Liver (tissue), 9 donors: ENCODE results near the gene CDK5RAP2. TPM values are rescaled to one million over a fixed set of nuclear protein-coding genes. Genes with fewer than 3 reads are reported as not detected.

Experiments
- DNase-seq: peaks from one replicate; pipeline ENCODE4 v3.0.0-alpha.2; 2017; ENCODE audit warnings: low spot score
- H3K27ac ChIP-seq, 2 donors: one replicate each; pipeline ENCODE4 v1.7.0; 2013; ENCODE audit warnings: inconsistent platforms in 2 of 2, low read length in 2 of 2, control low read depth in 1 of 2, low read depth in 1 of 2, mild to moderate bottlenecking in 1 of 2
- H3K27me3 ChIP-seq, 4 donors: one replicate each; pipeline versions ENCODE4 v1.6.1 to v1.7.0; 2013; ENCODE audit warnings: low read length in 3 of 4, inconsistent platforms in 1 of 4, mild to moderate bottlenecking in 1 of 4, moderate library complexity in 1 of 4; ENCODE audit not compliant: control insufficient read depth in 4 of 4, insufficient read depth in 4 of 4
- H3K36me3 ChIP-seq, 4 donors: one replicate each; pipeline versions ENCODE4 v1.6.1 to v1.7.0; 2013; ENCODE audit warnings: low read length in 3 of 4, mild to moderate bottlenecking in 3 of 4, low read depth in 1 of 4, moderate library complexity in 1 of 4; ENCODE audit not compliant: control insufficient read depth in 4 of 4, insufficient read depth in 3 of 4
- H3K4me1 ChIP-seq, 4 donors: one replicate each; pipeline versions ENCODE4 v1.6.1 to v1.7.0; 2013; ENCODE audit warnings: low read length in 3 of 4, mild to moderate bottlenecking in 3 of 4, moderate library complexity in 1 of 4; ENCODE audit not compliant: control insufficient read depth in 4 of 4, insufficient read depth in 4 of 4
- H3K4me3 ChIP-seq, 3 donors: one replicate each; pipeline versions ENCODE4 v1.6.1 to v1.7.0; 2013; ENCODE audit warnings: low read length in 3 of 3, control low read depth in 1 of 3, low read depth in 1 of 3, mild to moderate bottlenecking in 1 of 3
- H3K9ac ChIP-seq, 2 donors: one replicate each; pipeline ENCODE4 v1.7.0; 2013; ENCODE audit warnings: low read length in 2 of 2, mild to moderate bottlenecking in 2 of 2, moderate library complexity in 2 of 2, control low read depth in 1 of 2, low read depth in 1 of 2
- H3K9me3 ChIP-seq, 4 donors: one replicate each; pipeline versions ENCODE4 v1.6.1 to v1.7.0; 2013; ENCODE audit warnings: low read length in 3 of 4; ENCODE audit not compliant: control insufficient read depth in 4 of 4
- ATF3 ChIP-seq: IDR thresholded peaks from 2 replicates; pipeline ENCODE4 v1.6.1; 2016; ENCODE audit warnings: antibody characterized with exemption
- CTCF ChIP-seq: fragments of 150-350 bp; IDR thresholded peaks from 2 replicates; pipeline ENCODE4 v1.5.1; 2017; ENCODE audit warnings: improper control_type of control experiment, low read depth, low read length; ENCODE audit not compliant: missing input control
- EGR1 ChIP-seq, 2 donors: IDR thresholded peaks; 2 replicates each; pipeline ENCODE4 v1.6.1; 2016 to 2018; ENCODE audit warnings: antibody characterized with exemption in 2 of 2, low read depth in 2 of 2
- FOXA1 ChIP-seq: IDR thresholded peaks from 2 replicates; pipeline ENCODE4 v1.6.1; 2016; ENCODE audit warnings: antibody characterized with exemption
- GABPA ChIP-seq, 2 donors: IDR thresholded peaks in 1 of 2; conservative IDR thresholded peaks in 1 of 2; 2 replicates each; pipeline ENCODE4 v1.6.1; 2016; ENCODE audit warnings: antibody characterized with exemption in 2 of 2, mild to moderate bottlenecking in 1 of 2, moderate library complexity in 1 of 2
- HNF4A ChIP-seq, 2 donors: conservative IDR thresholded peaks; 2 replicates each; pipeline ENCODE4 v1.6.1; 2016; ENCODE audit warnings: antibody characterized with exemption in 2 of 2, mild to moderate bottlenecking in 2 of 2
- HNF4G ChIP-seq: IDR thresholded peaks from 2 replicates; pipeline ENCODE4 v1.6.1; 2016; ENCODE audit warnings: antibody characterized with exemption
- JUND ChIP-seq, 2 donors: IDR thresholded peaks; 2 replicates each; pipeline ENCODE4 v1.6.1; 2016; ENCODE audit warnings: antibody characterized with exemption in 2 of 2
- MAX ChIP-seq: IDR thresholded peaks from 2 replicates; pipeline ENCODE4 v1.6.1; 2016; ENCODE audit warnings: antibody characterized with exemption
- RAD21 ChIP-seq, 2 donors: IDR thresholded peaks; 2 replicates each; pipeline ENCODE4 v1.6.1; 2016; ENCODE audit warnings: antibody characterized with exemption in 2 of 2, mild to moderate bottlenecking in 2 of 2
- REST ChIP-seq: IDR thresholded peaks from 2 replicates; pipeline ENCODE4 v1.6.1; 2016; ENCODE audit warnings: antibody characterized with exemption, mild to moderate bottlenecking
- RXRA ChIP-seq, 2 donors: IDR thresholded peaks; 2 replicates each; pipeline ENCODE4 v1.6.1; 2017 to 2018; ENCODE audit warnings: antibody characterized with exemption in 2 of 2, mild to moderate bottlenecking in 1 of 2
- SP1 ChIP-seq: IDR thresholded peaks from 2 replicates; pipeline ENCODE4 v1.6.1; 2018; ENCODE audit warnings: antibody characterized with exemption, mild to moderate bottlenecking
- TAF1 ChIP-seq: conservative IDR thresholded peaks from 2 replicates; pipeline ENCODE4 v1.6.1; 2016; ENCODE audit warnings: antibody characterized with exemption, mild to moderate bottlenecking
- YY1 ChIP-seq: IDR thresholded peaks from 2 replicates; pipeline ENCODE4 v1.6.1; 2016; ENCODE audit warnings: antibody characterized with exemption, mild to moderate bottlenecking
- ZBTB33 ChIP-seq: IDR thresholded peaks from 2 replicates; pipeline ENCODE4 v1.6.1; 2016; ENCODE audit warnings: antibody characterized with exemption
- WGBS: extraction: QIAGEN DNeasy Blood & Tissue Kit; methylation state at CpG from one replicate; pipeline ENCODE4 v1.1.7; 2013; 5-methylcytosine and 5-hydroxymethylcytosine counted together
- polyA plus RNA-seq, 2 donors: library from polyadenylated mRNA; stranded (reverse) in 1 of 2; unstranded in 1 of 2; fragments of 200-250 nt in 1 of 2; fragments of >200 nt in 1 of 2; fragmentation: Nextera tagmentation in 1 of 2; extraction: Ambion mirVana in 1 of 2; gene quantifications; one replicate each; pipeline versions ENCODE4 v1.2.1 to v1.2.3, GENCODE V29; 2013 to 2015
- total RNA-seq, 2 donors: library from RNA; depleted of rRNA; stranded (reverse); fragments of >200 nt; gene quantifications; one replicate each; pipeline ENCODE4 v1.2.3, GENCODE V29; 2014
- donor health status: healthy.
- donor health status: healthy.
- donor health status: healthy.
- donor health status: healthy.
- donor health status: healthy.

Gene CDK5RAP2
- total and polyA plus RNA-seq, 4 donors, result 11.7 to 38.9 (median 21.7) TPM

GRCh38 chr9:120556775-120557174 is 23.2 kb downstream of the CDK5RAP2 start:
- Histone ChIP-seq H3K9ac (no peak overlapping the region), H3K36me3 (peaks cover 0 to 2% (median 1%) of the 10 kb centered on the region in 4 donors), H3K27me3 (no peaks in the 10 kb centered on the region), H3K9me3 (no peaks in the 10 kb centered on the region), H3K4me1 (peaks cover 2 to 19% (median 4%) of the 10 kb centered on the region in 4 donors), H3K27ac (no peak overlapping the region), H3K4me3 (no peak overlapping the region)
- TF ChIP-seq REST (no peak), HNF4G (no peak), FOXA1 (no peak), TAF1 (no peak), EGR1 (IDR thresholded peaks at IDR 0.05; ENCODE audit: low read depth in 2 of 2) (no peak), RAD21 (IDR thresholded peaks at IDR 0.05) (no peak), CTCF (no peak), YY1 (no peak), ATF3 (no peak), SP1 (no peak), JUND (IDR thresholded peaks at IDR 0.05) (no peak), RXRA (IDR thresholded peaks at IDR 0.05) (no peak), MAX (no peak), GABPA (IDR thresholded peaks at IDR 0.05 in 1 of 2, conservative IDR thresholded peaks at IDR 0.05 in 1 of 2) (no peak), HNF4A (conservative IDR thresholded peaks at IDR 0.05) (no peak), ZBTB33 (no peak)
- WGBS, result 87% methylated on average over 3 of the region's 3 CpGs
- DNase-seq, result no peak

- Histone ChIP-seq H3K36me3 (peaks cover 0 to 2% (median 1%) of the 10 kb centered on the region in 4 donors), H3K9ac (no peak overlapping the region), H3K9me3 (no peaks in the 10 kb centered on the region), H3K4me3 (no peak overlapping the region), H3K27me3 (no peaks in the 10 kb centered on the region), H3K27ac (no peak overlapping the region), H3K4me1 (peaks cover 2 to 19% (median 8%) of the 10 kb centered on the region in 4 donors)
- DNase-seq, result no peak
- WGBS, result 86% methylated on average over 4 of the region's 4 CpGs
- no peak for TF ChIP-seq ZBTB33
- no peak for TF ChIP-seq EGR1 (IDR thresholded peaks at IDR 0.05; ENCODE audit: low read depth in 2 of 2)
- no peak for TF ChIP-seq YY1
- no peak for TF ChIP-seq RXRA (IDR thresholded peaks at IDR 0.05)
- TF ChIP-seq FOXA1, result no peak
- no peak for TF ChIP-seq CTCF
- TF ChIP-seq ATF3, result no peak
- no peak for TF ChIP-seq SP1
Measured at GRCh38 chr9:120555839-120556238, 24.1 kb downstream of the CDK5RAP2 start.
